ENCODE data around the gene SEC11A.
A peak's percentile ranks its signal among the peaks of the same experiment; 100 is the strongest.

Gene SEC11A

DNA sequence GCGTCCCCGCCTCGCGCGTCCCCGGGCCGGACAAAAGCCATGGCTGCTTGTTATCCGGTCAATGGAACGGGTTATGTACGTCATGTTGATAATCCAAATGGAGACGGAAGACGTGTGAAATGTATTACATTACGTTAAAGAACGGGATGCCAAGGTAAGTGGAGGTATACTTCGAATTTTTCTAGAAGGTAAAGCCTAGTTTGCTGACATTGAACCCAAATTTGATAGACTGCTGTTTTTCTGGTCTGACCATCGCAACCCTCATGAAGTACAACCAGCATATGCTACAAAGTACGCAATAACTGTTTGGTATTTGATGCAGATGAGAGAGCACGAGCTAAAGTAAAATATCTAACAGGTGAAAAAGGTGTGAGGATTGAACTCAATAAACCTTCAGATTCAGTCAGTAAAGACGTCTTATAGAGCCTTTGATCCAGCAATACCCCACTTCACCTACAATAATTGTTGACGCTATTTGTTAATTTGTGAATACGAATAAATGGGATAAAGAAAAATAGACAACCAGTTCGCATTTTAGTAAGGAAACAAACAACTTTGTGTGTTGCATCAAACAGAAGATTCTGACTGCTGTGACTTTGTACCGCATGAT is 81.6 kb downstream of the SEC11A start:
- DNase-seq = no peak

DNA sequence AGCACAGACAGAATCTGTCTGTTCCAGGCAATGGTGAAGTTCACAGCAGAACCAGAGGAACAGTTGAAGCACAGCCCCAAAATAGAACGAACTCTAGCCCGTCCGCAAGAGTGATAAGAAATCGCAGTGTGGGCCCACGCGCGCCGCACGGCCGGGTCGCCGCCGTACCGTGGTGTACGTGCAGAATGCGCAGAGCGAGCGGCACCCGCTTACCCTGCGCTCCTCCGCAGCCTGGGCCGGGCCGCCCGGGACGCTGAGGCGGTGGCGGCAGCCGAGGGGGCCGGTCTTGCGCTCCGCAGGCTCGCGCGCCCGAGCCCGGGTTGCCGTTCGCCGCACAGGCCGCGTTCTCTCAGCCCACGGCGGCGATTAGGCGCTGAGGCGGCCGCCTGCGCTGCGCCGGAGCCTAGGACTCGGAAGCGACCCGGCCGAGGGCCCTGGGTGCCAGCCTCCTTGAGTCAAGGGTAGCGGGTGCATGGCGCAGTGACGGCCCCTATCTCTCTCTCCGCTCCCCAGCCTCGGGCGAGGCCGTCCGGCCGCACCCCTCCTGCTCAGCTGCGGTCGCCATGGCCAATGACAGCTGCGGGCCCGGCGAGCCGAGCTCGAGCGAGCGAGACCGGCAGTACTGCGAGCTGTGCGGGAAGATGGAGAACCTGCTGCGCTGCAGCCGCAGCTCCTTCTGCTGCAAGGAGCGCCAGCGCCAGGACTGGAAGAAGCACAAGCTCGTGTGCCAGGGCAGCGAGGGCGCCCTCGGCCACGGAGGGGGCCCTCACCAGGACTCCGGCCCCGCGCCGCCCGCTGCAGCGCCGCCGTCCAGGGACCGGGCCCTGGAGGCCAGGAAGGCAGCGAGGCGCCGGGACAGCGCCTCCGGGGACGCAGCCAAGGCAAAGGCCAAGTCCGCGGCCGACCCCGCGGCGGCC is 82.4 kb downstream of the SEC11A start:
- peak; percentile 64 for DNase-seq

DNA sequence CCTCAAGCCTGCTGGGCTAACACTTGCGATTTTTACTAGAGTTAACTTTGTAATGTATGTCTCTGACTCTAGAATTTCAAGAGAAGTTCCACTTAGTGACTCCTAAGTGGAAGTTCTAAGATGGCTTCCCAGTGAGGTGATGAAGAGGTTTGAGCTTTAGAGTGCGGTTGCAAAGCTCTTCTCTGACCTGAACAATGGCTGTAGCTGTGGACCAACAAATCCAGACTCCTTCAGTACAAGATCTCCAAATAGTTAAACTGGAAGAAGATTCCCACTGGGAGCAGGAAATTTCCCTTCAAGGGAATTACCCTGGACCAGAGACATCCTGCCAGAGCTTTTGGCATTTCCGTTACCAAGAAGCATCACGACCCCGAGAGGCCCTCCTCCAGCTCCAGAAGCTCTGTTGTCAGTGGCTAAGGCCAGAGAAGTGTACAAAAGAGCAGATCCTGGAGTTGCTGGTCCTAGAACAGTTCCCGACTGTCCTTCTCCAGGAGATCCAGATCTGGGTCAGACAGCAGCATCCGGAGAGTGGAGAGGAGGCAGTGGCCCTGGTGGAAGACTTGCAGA is 84.2 kb downstream of the SEC11A start:
- no peak for DNase-seq

DNA sequence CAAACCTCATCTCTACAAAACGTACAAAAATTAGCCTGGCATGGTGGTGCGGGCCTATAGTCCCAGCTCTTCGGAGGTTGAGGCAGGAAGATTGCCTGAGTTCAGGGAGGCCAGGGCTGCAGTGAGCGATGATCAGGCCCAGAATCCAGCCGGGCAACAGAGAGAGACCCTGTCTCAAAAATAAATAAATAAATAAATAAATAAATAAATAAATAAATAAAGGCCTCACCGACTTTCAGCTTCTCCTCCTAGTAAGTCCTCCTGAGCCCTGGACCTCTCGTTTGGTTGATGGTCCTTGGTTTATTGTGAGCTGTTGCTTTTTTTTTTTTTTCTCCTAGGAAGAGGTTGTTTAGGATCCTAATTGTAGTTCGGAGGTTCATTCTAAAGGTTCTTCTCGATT is 86.9 kb downstream of the SEC11A start:
- no peak for DNase-seq

DNA sequence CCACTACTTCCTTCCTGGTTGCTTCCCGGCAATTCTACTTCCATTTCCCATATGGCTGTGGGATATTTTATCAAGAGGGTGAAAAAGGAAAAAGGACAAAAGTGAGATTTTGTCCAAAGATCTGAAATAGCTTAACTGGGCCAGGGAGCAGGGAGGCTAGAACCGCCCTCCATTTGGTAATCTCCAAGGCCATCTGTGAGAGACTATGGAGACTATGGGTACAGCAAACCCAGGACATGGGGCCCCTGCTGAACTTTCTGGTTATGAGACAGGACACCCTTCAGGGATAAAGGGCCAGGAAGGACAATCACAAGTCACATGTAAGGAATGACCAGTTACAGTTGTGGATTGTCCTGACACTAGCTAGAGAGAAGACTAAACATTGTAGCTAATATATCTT is 90.8 kb downstream of the SEC11A start:
- no peak for DNase-seq

DNA sequence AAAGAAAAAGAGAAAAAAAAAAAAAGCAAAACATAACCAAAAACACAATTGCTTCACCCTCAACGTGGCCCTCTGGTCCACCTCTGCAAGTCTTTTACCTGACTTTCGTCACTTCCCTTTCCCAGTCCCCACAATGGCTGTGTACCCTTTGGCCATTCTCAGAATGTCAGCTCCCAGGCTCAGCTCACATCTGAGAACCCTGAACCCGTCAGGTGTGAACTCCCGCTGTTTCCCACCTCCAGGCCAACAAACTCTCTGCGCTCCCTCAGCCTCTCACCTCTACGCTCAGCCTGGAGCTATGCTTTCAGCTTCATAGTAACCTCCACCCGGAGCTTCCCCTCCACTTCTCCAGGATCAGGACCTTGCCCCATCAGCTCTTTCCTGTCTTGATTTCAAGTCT is 91.6 kb downstream of the SEC11A start:
- no peak for DNase-seq

DNA sequence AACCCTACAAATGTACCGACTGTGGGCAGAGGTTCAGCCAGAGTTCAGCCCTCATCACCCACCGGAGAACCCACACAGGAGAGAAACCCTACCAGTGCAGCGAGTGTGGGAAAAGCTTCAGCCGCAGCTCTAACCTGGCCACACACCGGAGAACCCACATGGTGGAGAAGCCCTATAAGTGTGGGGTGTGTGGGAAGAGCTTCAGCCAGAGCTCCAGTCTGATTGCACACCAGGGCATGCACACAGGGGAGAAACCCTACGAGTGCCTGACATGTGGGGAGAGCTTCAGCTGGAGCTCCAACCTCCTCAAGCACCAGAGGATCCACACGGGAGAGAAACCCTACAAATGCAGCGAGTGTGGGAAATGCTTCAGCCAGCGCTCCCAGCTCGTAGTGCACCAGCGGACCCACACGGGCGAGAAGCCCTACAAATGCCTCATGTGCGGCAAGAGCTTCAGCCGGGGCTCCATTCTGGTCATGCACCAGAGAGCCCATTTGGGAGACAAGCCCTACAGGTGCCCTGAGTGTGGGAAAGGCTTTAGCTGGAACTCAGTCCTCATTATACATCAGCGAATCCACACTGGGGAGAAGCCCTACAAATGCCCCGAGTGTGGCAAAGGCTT is 94.5 kb downstream of the SEC11A start:
- DNase-seq = no peak

DNA sequence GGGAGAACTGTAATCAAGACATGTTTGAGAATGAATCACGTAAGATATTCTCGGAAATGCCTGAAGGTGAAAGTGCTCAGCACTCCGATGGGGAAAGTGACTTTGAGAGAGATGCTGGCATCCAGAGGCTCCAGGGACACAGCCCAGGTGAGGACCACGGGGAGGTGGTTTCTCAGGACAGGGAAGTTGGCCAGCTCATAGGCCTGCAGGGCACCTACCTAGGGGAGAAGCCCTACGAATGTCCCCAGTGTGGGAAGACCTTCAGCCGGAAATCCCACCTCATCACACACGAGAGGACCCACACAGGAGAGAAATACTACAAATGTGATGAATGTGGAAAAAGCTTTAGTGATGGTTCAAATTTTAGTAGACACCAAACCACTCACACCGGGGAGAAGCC is 95.3 kb downstream of the SEC11A start:
- DNase-seq = no peak
